C4-2B (cell line): Measurements from ENCODE around the gene PRICKLE1.

Source experiments
- CTCF ChIP-seq: fragments of 450-650 bp; conservative IDR thresholded peaks from 2 replicates; pipeline ENCODE4 v1.5.1; 2017; ENCODE audit warnings: mild to moderate bottlenecking
- ZFX ChIP-seq: fragments of 450-650 bp; IDR thresholded peaks from 2 replicates; pipeline ENCODE4 v1.6.1; 2017

GRCh38 chr12:42468921-42469320 lies 120.6 kb downstream of the PRICKLE1 start:
- no peak for TF ChIP-seq CTCF
- no peak for TF ChIP-seq ZFX
